Measurements from ENCODE around the gene RIMBP3B. TPM values are rescaled to one million over a fixed set of nuclear protein-coding genes. Genes with fewer than 3 reads are reported as not detected.
"Not testable (repeated sequence)": the region's sequence is repeated elsewhere in the genome, so short reads cannot be mapped to it uniquely, and the experiment has no call there.

RIMBP3B gene
- total RNA-seq, 4 donors from 2014 or later: 0.13 TPM; not detected in 3

- not testable (repeated sequence) for H3K27ac ChIP-seq; H3K4me1 ChIP-seq; H3K36me3 ChIP-seq; H3K9me3 ChIP-seq; H3K4me3 ChIP-seq; DNase-seq (ENCODE audit: low spot score in 2 of 2); H3K27me3 ChIP-seq
- WGBS: no CpG with 5 or more reads among the region's 15 CpGs
Measured at GRCh38 chr22:21434378-21435233, 51.1 kb downstream of the RIMBP3B start.

GRCh38 chr22:21435998-21436810 is 52.7 kb downstream of the RIMBP3B start:
- H3K27me3 ChIP-seq, H3K4me1 ChIP-seq, H3K9me3 ChIP-seq, H3K4me3 ChIP-seq, H3K27ac ChIP-seq, H3K36me3 ChIP-seq: not testable (repeated sequence)
- peak; percentile 54 to 72 for DNase-seq (ENCODE audit: low spot score in 2 of 2)
- WGBS: no CpG with 5 or more reads among the region's 12 CpGs

GRCh38 chr22:21438013-21438412 is 54.5 kb downstream of the RIMBP3B start:
- 91% methylated on average over 5 of the region's 6 CpGs for WGBS
- not testable (repeated sequence) for DNase-seq (ENCODE audit: low spot score in 2 of 2); H3K4me1 ChIP-seq

More at GRCh38 chr22:21438013-21438412, 54.5 kb downstream of the RIMBP3B start:
- not testable (repeated sequence) for H3K36me3 ChIP-seq, H3K9me3 ChIP-seq, H3K27ac ChIP-seq, H3K4me3 ChIP-seq, H3K27me3 ChIP-seq

Other genes with a start within 250 kb of the RIMBP3B start
- 1 to 10 TPM; 4.2 to 9.4 (median 6.3) TPM for gene HIC2, start 33.6 kb downstream of the RIMBP3B start, total RNA-seq
- 1 to 10 TPM in 1 of 4 donors, under 1 TPM in 2, not detected in 1; 0.42 to 1.7 (median 0.47) TPM for gene TMEM191C, start 83.6 kb downstream of the RIMBP3B start, total RNA-seq
- under 1 TPM in 1 of 4 donors, not detected in 3; 0.19 TPM for gene RIMBP3C, start 167.7 kb downstream of the RIMBP3B start, total RNA-seq
- 10 to 100 TPM; 28.6 to 52.2 (median 48.1) TPM for gene UBE2L3, start 184.0 kb downstream of the RIMBP3B start, total RNA-seq
- 10 to 100 TPM; 28.6 to 34.6 (median 30.9) TPM for gene YDJC, start 246.3 kb downstream of the RIMBP3B start, total RNA-seq
- 1 to 10 TPM in 2 of 4 donors, not detected in 2; 1.0 TPM for gene CCDC116, start 249.0 kb downstream of the RIMBP3B start, total RNA-seq